GM12801 (cell line): ENCODE results near the gene FAM131A.

Experiments
- TF ChIP-seq, protein P1 (sequence below): IDR thresholded peaks from one replicate; pipeline ENCODE4 v1.5.1; 2011; ENCODE audit warnings: control low read depth; ENCODE audit not compliant: insufficient read length; ENCODE audit errors: extremely low read depth

FAM131A gene

DNA sequence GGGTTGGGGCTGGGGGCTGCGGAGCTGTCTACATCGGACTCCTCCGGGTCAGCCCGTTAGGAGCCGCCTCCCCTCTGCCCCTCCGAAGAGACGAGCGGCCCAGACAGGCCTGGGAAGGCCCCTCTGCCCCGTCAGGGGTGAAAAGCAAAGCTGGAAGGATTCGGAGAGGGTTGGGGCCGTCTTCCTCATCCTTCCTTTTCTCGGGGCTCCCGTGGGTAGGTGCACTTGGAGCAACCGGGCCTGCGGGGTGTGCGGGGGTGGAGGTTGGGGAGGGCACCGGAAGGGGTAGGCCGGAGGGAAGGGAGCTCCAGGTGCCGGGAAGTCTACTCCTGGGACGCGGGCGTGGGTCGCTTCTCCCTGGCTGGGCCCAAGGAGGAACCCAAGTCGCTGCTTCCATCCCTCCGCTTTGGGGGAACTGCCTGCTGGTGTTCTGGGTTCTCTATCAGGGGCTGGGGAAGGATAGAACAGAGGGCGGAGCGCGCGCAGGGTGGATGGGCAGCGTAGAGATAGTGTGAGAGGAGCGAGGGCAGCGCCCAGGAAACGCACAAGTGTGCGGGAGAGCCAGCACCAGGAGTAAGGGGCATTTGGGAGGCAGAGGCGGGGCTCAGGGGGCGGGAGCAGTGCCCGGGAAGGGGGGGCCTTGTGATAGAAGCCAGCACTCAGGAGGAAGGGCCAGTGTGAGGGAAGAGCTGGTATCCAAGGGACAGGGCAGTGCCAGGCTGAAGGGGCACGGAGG lies 24.7 kb downstream of the FAM131A start:
- TF ChIP-seq, protein P1, sequence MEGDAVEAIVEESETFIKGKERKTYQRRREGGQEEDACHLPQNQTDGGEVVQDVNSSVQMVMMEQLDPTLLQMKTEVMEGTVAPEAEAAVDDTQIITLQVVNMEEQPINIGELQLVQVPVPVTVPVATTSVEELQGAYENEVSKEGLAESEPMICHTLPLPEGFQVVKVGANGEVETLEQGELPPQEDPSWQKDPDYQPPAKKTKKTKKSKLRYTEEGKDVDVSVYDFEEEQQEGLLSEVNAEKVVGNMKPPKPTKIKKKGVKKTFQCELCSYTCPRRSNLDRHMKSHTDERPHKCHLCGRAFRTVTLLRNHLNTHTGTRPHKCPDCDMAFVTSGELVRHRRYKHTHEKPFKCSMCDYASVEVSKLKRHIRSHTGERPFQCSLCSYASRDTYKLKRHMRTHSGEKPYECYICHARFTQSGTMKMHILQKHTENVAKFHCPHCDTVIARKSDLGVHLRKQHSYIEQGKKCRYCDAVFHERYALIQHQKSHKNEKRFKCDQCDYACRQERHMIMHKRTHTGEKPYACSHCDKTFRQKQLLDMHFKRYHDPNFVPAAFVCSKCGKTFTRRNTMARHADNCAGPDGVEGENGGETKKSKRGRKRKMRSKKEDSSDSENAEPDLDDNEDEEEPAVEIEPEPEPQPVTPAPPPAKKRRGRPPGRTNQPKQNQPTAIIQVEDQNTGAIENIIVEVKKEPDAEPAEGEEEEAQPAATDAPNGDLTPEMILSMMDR, result no peak

DNA sequence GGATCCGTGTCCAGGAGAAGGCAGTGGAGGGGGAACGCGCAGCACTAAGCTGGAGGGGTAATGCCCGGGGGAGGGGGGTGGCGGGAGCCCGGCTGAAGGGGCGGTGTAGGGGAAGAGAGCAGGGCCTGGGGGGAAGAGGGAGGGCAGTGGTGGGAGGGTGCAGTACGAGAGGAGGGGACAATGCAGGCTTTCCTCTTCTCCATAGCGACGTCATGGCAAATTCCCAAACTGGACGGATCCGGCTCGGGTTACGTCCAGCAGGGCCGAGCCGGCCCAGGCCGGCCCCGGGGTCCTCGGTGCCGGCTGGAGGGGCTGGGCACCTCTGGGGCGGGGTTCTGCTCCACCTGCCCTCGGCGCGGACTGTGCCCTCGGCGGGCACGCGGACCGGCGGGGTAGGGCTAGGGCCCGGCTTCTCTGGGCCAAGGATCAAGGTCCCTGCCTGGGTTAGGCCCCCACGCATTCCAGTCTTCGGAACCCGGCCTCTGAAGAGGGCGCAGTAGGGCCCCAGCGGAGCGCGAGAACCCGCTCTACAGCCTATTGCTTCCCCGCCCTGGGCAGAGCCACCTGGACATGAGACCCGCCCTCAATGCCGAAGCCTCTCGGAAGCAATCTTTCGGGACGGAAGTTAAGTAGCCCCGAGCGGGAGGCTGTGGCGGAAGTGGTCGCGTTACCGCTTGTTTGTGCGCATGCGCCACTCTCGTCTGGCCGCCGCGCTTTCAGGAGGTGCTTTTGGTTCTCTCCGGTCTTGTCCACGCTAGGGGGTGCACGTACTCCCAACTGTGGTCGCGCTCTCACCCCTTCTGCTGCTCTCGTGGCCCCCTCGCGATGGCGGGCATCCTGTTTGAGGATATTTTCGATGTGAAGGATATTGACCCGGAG lies 25.5 kb downstream of the FAM131A start:
- TF ChIP-seq, protein P1, result no peak

DNA sequence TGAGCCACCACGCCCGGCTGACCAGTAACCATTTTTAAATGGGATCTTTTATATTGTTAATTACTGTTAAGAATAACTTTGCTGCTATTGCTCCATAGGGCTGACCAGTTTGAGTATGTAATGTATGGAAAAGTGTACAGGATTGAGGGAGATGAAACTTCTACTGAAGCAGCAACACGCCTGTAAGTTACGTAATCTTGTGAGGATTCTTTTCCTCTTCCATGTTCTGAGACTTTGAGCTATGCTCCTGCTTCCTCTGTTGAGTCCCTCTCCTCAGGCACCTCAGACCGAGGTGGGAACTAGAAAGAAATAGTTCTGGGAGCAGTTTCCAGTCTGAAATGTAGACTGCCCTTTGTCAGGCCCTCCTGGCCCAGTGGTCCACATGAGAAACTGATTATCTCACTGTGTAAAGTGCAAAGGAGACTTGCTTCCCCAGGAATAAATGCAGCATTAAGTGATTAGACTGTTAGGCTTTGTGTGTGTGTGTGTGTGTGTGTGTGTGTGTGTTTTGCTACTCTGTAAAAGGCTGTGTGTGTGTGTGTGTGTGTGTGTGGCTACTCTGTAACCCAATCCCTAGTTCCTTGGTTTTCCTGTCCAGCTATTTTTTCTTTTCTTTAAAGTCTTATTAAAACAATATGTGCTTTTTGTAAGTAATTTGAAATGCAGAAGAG lies 29.4 kb downstream of the FAM131A start:
- TF ChIP-seq, protein P1, result no peak

DNA sequence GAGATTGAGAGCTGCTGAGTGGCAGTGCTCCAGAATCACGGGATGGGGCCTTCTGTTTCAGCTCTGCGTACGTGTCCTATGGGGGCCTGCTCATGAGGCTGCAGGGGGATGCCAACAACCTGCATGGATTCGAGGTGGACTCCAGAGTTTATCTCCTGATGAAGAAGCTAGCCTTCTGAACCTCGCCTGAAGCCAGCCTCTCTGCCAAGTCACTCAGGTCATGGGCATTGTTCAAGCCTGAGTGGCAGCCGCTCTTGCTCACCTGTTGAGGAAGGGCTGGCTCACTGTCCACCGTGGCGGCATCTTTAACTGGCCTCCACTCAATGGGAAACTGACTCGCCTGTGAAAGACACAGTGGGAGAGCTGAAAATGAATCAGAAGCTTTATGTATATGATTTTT lies 30.7 kb downstream of the FAM131A start:
- TF ChIP-seq, protein P1, result no peak

DNA sequence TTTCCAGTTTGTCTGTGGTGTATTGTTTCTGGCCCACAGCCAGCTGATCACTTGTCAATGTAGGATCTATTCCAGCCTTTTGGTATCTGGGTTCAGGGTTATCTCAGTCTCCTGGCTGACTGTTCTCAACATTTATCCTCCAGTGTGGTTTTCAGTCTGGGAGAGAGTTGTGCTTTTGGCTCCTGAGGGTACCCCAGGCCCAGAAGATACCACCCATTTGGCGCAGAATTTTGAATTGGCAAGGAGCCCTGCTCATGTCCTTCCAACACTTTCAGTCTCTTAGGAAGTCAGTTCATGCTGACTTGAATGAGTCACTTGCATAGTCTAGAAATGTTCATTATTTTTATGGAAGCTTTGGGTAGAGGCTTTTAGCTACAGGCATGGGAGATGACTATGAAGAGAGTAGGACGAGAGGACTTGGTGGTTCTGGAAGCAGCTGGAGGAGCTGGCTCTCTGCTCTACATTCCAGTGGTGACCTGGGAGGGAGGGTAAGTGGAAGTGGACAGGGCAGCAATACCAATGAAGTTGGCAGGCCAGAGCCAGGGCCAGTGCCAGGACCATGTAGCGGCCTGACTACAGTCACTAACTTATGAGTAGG lies 31.3 kb downstream of the FAM131A start:
- TF ChIP-seq, protein P1, result no peak

DNA sequence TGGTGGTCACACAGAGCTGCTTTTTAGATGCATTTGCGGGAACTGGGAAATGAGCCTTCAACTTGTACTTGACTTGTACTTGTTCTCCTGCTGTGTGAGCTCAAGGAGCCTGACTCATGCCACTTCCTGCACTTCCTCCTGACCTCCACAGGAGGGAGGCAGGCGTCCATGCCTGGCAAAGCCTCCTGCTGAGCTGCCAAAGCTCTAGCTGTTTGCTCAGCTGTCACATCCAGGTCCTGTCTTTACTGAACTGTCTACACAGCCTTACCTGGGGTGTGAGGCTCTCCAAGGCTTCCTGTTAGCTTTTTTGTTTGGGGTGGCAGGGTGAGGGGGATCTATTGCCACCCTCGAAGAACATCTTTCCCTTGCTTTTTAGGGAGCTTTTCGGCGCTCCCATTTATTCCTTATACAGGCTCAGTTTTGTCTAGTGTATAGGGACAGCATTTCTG lies 34.2 kb downstream of the FAM131A start:
- TF ChIP-seq, protein P1, result no peak
